IMR-90 (cell line): ENCODE results near the gene CAV3. TPM values are rescaled to one million over a fixed set of nuclear protein-coding genes. Genes with fewer than 3 reads are reported as not detected.

Source experiments
- ATAC-seq: fragments of 200-7000 bp; cut with Tn5 transposase; 2 replicates; pipeline ENCODE4 v1.9.1; 2020; ENCODE audit warnings: low read depth, mild to moderate bottlenecking, moderate library complexity
- BruUV-seq: library from RNA; stranded (reverse); fragments of 400-500 nt; replicated peaks from 2 replicates; lab custom pipeline; 2021; lab: Mats Ljungman, UMichigan
- CTCF ChIA-PET: fragments of 300-600 bp; formaldehyde crosslinking; extraction: SDS; loops from one replicate; lab custom pipeline; 2021; ENCODE audit warnings: antibody characterized with exemption; lab: Yijun Ruan, JAX
- POLR2A ChIA-PET: fragments of 300-600 bp; sonication (Branson Sonifier 250); formaldehyde crosslinking; loops from one replicate; lab custom pipeline; 2022; ENCODE audit warnings: antibody characterized with exemption; ENCODE audit not compliant: unreplicated experiment; lab: Charles Lee
- DNase-seq: peaks from one replicate; pipeline ENCODE4 v3.0.0; 2013
- H2AFZ ChIP-seq: replicated peaks from 2 replicates; pipeline ENCODE3; 2013; ENCODE audit warnings: low read length, mild to moderate bottlenecking; ENCODE audit not compliant: poor library complexity
- H2AK5ac ChIP-seq: 2 replicates; pipeline ENCODE4 v1.6.1; 2013; ENCODE audit warnings: low read depth, low read length, inconsistent platforms
- H2AK9ac ChIP-seq: replicated peaks from 2 replicates; pipeline ENCODE3; 2013; ENCODE audit warnings: mild to moderate bottlenecking, low read depth, low read length, moderate library complexity; ENCODE audit not compliant: poor library complexity
- H2BK120ac ChIP-seq: 2 replicates; pipeline ENCODE4 v1.6.1; 2013; ENCODE audit warnings: low read depth, low read length, inconsistent platforms
- H2BK15ac ChIP-seq: 3 replicates; pipeline ENCODE4 v1.6.1; 2013; ENCODE audit warnings: low read depth, low read length, inconsistent platforms
- H2BK20ac ChIP-seq: 2 replicates; pipeline ENCODE4 v1.6.1; 2013; ENCODE audit warnings: low read depth, mild to moderate bottlenecking, inconsistent platforms, low read length, moderate library complexity
- H2BK5ac ChIP-seq: 2 replicates; pipeline ENCODE4 v1.6.1; 2013; ENCODE audit warnings: mild to moderate bottlenecking, low read depth, low read length, inconsistent platforms; ENCODE audit not compliant: poor library complexity, severe bottlenecking
- H3K14ac ChIP-seq: replicated peaks from 2 replicates; pipeline ENCODE4 v1.6.1; 2013; ENCODE audit warnings: low read depth, low read length, inconsistent platforms
- H3K18ac ChIP-seq: 2 replicates; pipeline ENCODE4 v1.6.1; 2013; ENCODE audit warnings: low read depth, low read length, control low read depth
- H3K23ac ChIP-seq: 2 replicates; pipeline ENCODE4 v1.6.1; 2013; ENCODE audit warnings: low read depth, low read length, inconsistent platforms
- H3K27ac ChIP-seq: 2 replicates; pipeline ENCODE4 v1.5.1; 2013; ENCODE audit warnings: mild to moderate bottlenecking, control low read depth, low read length; ENCODE audit not compliant: insufficient read depth
- H3K27me3 ChIP-seq: 2 replicates; pipeline ENCODE4 v1.6.1; 2013; ENCODE audit warnings: low read length; ENCODE audit not compliant: control insufficient read depth, insufficient read depth
- H3K36me3 ChIP-seq: 2 replicates; pipeline ENCODE4 v1.6.1; 2013; ENCODE audit warnings: low read length, mixed read lengths; ENCODE audit not compliant: control insufficient read depth, insufficient read depth
- H3K4ac ChIP-seq: 2 replicates; pipeline ENCODE4 v1.6.1; 2013; ENCODE audit warnings: low read depth, low read length, inconsistent platforms
- H3K4me1 ChIP-seq: 2 replicates; pipeline ENCODE4 v1.6.1; 2013; ENCODE audit warnings: low read length, mixed read lengths; ENCODE audit not compliant: control insufficient read depth, insufficient read depth
- H3K4me2 ChIP-seq: 2 replicates; pipeline ENCODE4 v1.6.1; 2013; ENCODE audit warnings: low read depth, mild to moderate bottlenecking, control low read depth, low read length, moderate library complexity
- H3K4me3 ChIP-seq: 2 replicates; pipeline ENCODE4 v1.5.1; 2013; ENCODE audit warnings: low read depth, mild to moderate bottlenecking, control low read depth, low read length, moderate library complexity; ENCODE audit not compliant: insufficient read depth
- H3K56ac ChIP-seq: 2 replicates; pipeline ENCODE4 v1.6.1; 2013; ENCODE audit warnings: low read length, inconsistent platforms; ENCODE audit not compliant: insufficient read depth; ENCODE audit errors: extremely low read depth
- H3K79me1 ChIP-seq, 2 experiments: 2 replicates each; pipeline ENCODE4 v1.6.1; 2013; ENCODE audit warnings: low read length in 2 of 2, inconsistent platforms in 1 of 2, low read depth in 1 of 2
- H3K9ac ChIP-seq: 2 replicates; pipeline ENCODE4 v1.6.1; 2013; ENCODE audit warnings: low read depth, low read length, control low read depth
- H3K9me1 ChIP-seq: 2 replicates; pipeline ENCODE4 v1.6.1; 2013; ENCODE audit warnings: low read length, inconsistent platforms; ENCODE audit not compliant: insufficient read depth
- H3K9me3 ChIP-seq: 2 replicates; pipeline ENCODE4 v1.6.1; 2013; ENCODE audit warnings: low read length; ENCODE audit not compliant: control insufficient read depth, insufficient read depth
- H4K20me1 ChIP-seq: 2 replicates; pipeline ENCODE4 v1.6.1; 2013; ENCODE audit warnings: low read length, inconsistent platforms; ENCODE audit not compliant: insufficient read depth
- H4K5ac ChIP-seq: 2 replicates; pipeline ENCODE4 v1.6.1; 2013; ENCODE audit warnings: mild to moderate bottlenecking, low read depth, low read length, control low read depth
- H4K8ac ChIP-seq, 2 experiments: 2 replicates each; pipeline ENCODE4 v1.6.1; 2013; ENCODE audit warnings: low read depth in 2 of 2, low read length in 2 of 2, control low read depth in 1 of 2, inconsistent platforms in 1 of 2
- H4K91ac ChIP-seq: 2 replicates; pipeline ENCODE4 v1.6.1; 2013; ENCODE audit warnings: low read depth, low read length, inconsistent platforms; ENCODE audit not compliant: insufficient read depth
- CEBPB ChIP-seq: IDR thresholded peaks from 2 replicates; pipeline ENCODE4 v1.6.1; 2012; ENCODE audit warnings: low read depth, low read length, improper control_type of control experiment
- MAFK ChIP-seq: IDR thresholded peaks from 2 replicates; pipeline ENCODE4 v1.6.1; 2012; ENCODE audit warnings: low read depth, low read length, improper control_type of control experiment
- WGBS, 2 experiments: methylation state at CpG; one replicate each; pipeline versions ENCODE4 v1.1.5 to v1.1.7; 2013; ENCODE audit warnings: missing lambda C conversion rate in 2 of 2; ENCODE audit not compliant: insufficient read length in 1 of 2; ENCODE audit errors: extremely low coverage in 2 of 2; 5-methylcytosine and 5-hydroxymethylcytosine counted together
- dilution Hi-C: fragments of 300-500 bp; cut with HindIII; formaldehyde crosslinking; loops from one replicate; pipeline ENCODE4 v1.14.3; 2018; ENCODE audit warnings: low sequenced_read_pairs; ENCODE audit not compliant: unreplicated experiment
- in situ Hi-C: fragments of 300-500 bp; cut with MboI; formaldehyde crosslinking; loops from 3 replicates; pipeline ENCODE4 v1.14.3; 2019; ENCODE audit warnings: low sequenced_read_pairs, inconsistent platforms, mixed read lengths
- intact Hi-C: fragments of 100-400 bp; cut with micrococcal nuclease; formaldehyde crosslinking; loops from 2 replicates; pipeline ENCODE4 v1.10.0; 2022
- polyA plus RNA-seq, 3 experiments: library from polyadenylated mRNA; depleted of rRNA; stranded (reverse); fragments of >200 nt; gene quantifications; 2 replicates each; pipeline ENCODE4 v1.2.3, GENCODE V29; 2012; ENCODE audit warnings: low replicate concordance in 1 of 3
- total RNA-seq: library from RNA; depleted of rRNA; stranded (reverse); fragments of >200 nt; gene quantifications from 2 replicates; pipeline ENCODE4 v1.2.3, GENCODE V29; 2012

CAV3 gene
- total and polyA plus RNA-seq, 2 of the 4 experiments (the other 2 are of a cell fraction): 0.17 to 0.36 TPM

- H3K14ac ChIP-seq: no peak overlapping the region
- H2AK5ac ChIP-seq: no peak overlapping the region
- ChIA-PET CTCF (interaction anchor here (0.6 to 1.9 kb wide), 2 partner anchors 9 to 376 kb away, joined by 3 to 7 read pairs; partner anchors contain the start of gene OXTR), POLR2A (no interaction called here)
- H3K79me1 ChIP-seq: no peaks in the 10 kb centered on the region
- no peak overlapping the region for H4K91ac ChIP-seq
- intact Hi-C loops (no loop called here), in situ Hi-C loops (loop anchor here (10.0 to 25.0 kb wide), 2 partner anchors 186 to 534 kb away; partner anchors contain the start of gene RAD18), dilution Hi-C loops (no loop called here)
- no peak overlapping the region for H2BK20ac ChIP-seq
- H3K9me3 ChIP-seq: no peaks in the 10 kb centered on the region
- no peak overlapping the region for H3K9ac ChIP-seq
- H3K4me2 ChIP-seq: no peak overlapping the region
- 0 out of 2 replicates have a peak overlapping the region, but pooled peaks have one; percentile 35 for H2BK120ac ChIP-seq
- DNase-seq: peak; percentile 24
- WGBS, 2 experiments: 86% methylated on average over 4 of the region's 5 CpGs; no CpG with 5 or more reads in 1 of the 2 experiments
- no peak overlapping the region for H2BK5ac ChIP-seq
- peaks cover 4% of the 10 kb centered on the region for H3K4me1 ChIP-seq
- H4K8ac ChIP-seq: no peak overlapping the region
- no peak for ATAC-seq
- no peak overlapping the region for H2BK15ac ChIP-seq
- H4K20me1 ChIP-seq: no peaks in the 10 kb centered on the region
- no peak overlapping the region for H3K4me3 ChIP-seq
- H4K5ac ChIP-seq: no peak overlapping the region
- no peaks in the 10 kb centered on the region for H3K27me3 ChIP-seq
- no peak overlapping the region for H3K23ac ChIP-seq
- no peak overlapping the region; the same call in 1 of the 2 replicates for H3K18ac ChIP-seq
- no peak for TF ChIP-seq CEBPB
- TF ChIP-seq MAFK: peak; percentile 84
- no TSS peak for BruUV-seq
- H3K27ac ChIP-seq: no peak overlapping the region
- 0 out of 2 replicates have a peak overlapping the region, but pooled peaks have one; percentile 58 for H3K4ac ChIP-seq
- H3K56ac ChIP-seq: no peak overlapping the region
- H3K36me3 ChIP-seq: no peaks in the 10 kb centered on the region
- no peak overlapping the region for H2AFZ ChIP-seq
- H2AK9ac ChIP-seq: no peak overlapping the region
- H3K9me1 ChIP-seq: 0 out of 2 replicates have a peak, but pooled peaks cover 6% of the 10 kb centered on the region
Measured at GRCh38 chr3:8778475-8778874, 44.9 kb downstream of the CAV3 start.
